K562 (cell line): Measurements from ENCODE around the gene RAI1. TPM values are rescaled to one million over a fixed set of nuclear protein-coding genes. Genes with fewer than 3 reads are reported as not detected.

Experiments used
- GABPB1 ChIP-seq: sonication (generic); formaldehyde crosslinking; IDR thresholded peaks from 2 replicates; pipeline ENCODE4 v1.8.0; 2022; ENCODE audit warnings: mild to moderate bottlenecking, missing genetic modification reagents
- GTF2A2 ChIP-seq: IDR thresholded peaks from 2 replicates; pipeline ENCODE4 v1.6.1; 2016; ENCODE audit warnings: mild to moderate bottlenecking, missing genetic modification characterization, missing compliant biosample characterization
- GTF2E2 ChIP-seq: fragments of 200-800 bp; sonication (Bioruptor generic); IDR thresholded peaks from 2 replicates; pipeline ENCODE4 v1.6.1; 2016; ENCODE audit warnings: missing genetic modification characterization, missing compliant biosample characterization
- HNRNPUL1 ChIP-seq: fragments of 200-400 bp; formaldehyde crosslinking; IDR thresholded peaks from 2 replicates; pipeline ENCODE4 v1.6.1; 2017; ENCODE audit warnings: low read length
- MTA1 ChIP-seq: fragments of 450-650 bp; IDR thresholded peaks from 2 replicates; pipeline ENCODE4 v1.6.1; 2017; ENCODE audit warnings: borderline replicate concordance
- RFX7 ChIP-seq: fragments of 250-450 bp; sonication (Bioruptor Pico); IDR thresholded peaks from 2 replicates; pipeline ENCODE4 v1.5.1; 2021; ENCODE audit warnings: mild to moderate bottlenecking
- SPI1 ChIP-seq: IDR thresholded peaks from 2 replicates; pipeline ENCODE4 v1.6.1; 2011; ENCODE audit warnings: low read depth, low read length, control low read depth, borderline replicate concordance
- ZNF12 ChIP-seq: sonication (generic); formaldehyde crosslinking; IDR thresholded peaks from 2 replicates; pipeline ENCODE4 v1.4.0; 2020; ENCODE audit warnings: mild to moderate bottlenecking, missing genetic modification reagents
- ZNF146 ChIP-seq: IDR thresholded peaks from one replicate; pipeline ENCODE4 v1.6.1; 2018; ENCODE audit warnings: missing compliant biosample characterization; ENCODE audit not compliant: unreplicated experiment
- ZNF780A ChIP-seq: fragments of 250-450 bp; sonication (Bioruptor Pico); IDR thresholded peaks from 2 replicates; pipeline ENCODE4 v1.5.0; 2021; ENCODE audit warnings: mild to moderate bottlenecking
- polyA plus RNA-seq, 8 experiments: library from polyadenylated mRNA; depleted of rRNA in 4 of 8; stranded (reverse) in 5 of 8; unstranded in 3 of 8; fragments of >200 nt; fragmentation: Nextera tagmentation in 2 of 8; fragmentation: Illumina TruSeq in 1 of 8; extraction: Ambion mirVana in 2 of 8; extraction: Trizol in 1 of 8; gene quantifications; 2 replicates each; pipeline versions ENCODE4 v1.2.1 to v1.2.3, GENCODE V29; 2011 to 2014; ENCODE audit warnings: inconsistent platforms in 1 of 8, missing spikeins in 1 of 8
- total RNA-seq, 7 experiments: library from RNA; depleted of rRNA in 6 of 7; stranded (reverse); fragments of >200 nt in 6 of 7; fragmentation: Illumina TruSeq in 2 of 7; extraction: Trizol in 2 of 7; gene quantifications; 2 replicates each; pipeline versions ENCODE4 v1.2.1 to v1.2.3, GENCODE V29; 2011 to 2021; ENCODE audit warnings: low replicate concordance in 1 of 7
- TF ChIP-seq, protein P1 (sequence below): sonication (generic); formaldehyde crosslinking; IDR thresholded peaks from 2 replicates; pipeline ENCODE4 v1.8.0; 2023; ENCODE audit warnings: mild to moderate bottlenecking, missing genetic modification reagents
- TF ChIP-seq, protein P2 (sequence below): fragments of 250-450 bp; sonication (Bioruptor Pico); IDR thresholded peaks from 2 replicates; pipeline ENCODE4 v1.5.0; 2022; ENCODE audit warnings: mild to moderate bottlenecking
- TF ChIP-seq, protein P3 (sequence below), 2 experiments: IDR thresholded peaks; 2 replicates each; pipeline ENCODE4 v1.6.1; 2011; ENCODE audit warnings: borderline replicate concordance in 1 of 2, control low read depth in 1 of 2, low read depth in 1 of 2, low read length in 1 of 2, mild to moderate bottlenecking in 1 of 2, mixed read lengths in 1 of 2, moderate library complexity in 1 of 2; ENCODE audit not compliant: insufficient read depth in 1 of 2, insufficient read length in 1 of 2, poor library complexity in 1 of 2, severe bottlenecking in 1 of 2; ENCODE audit errors: extremely low read depth in 1 of 2
- TF ChIP-seq, protein P4 (sequence below): fragments of 250-450 bp; sonication (Bioruptor Pico); IDR thresholded peaks from 2 replicates; pipeline ENCODE4 v1.8.0; 2022; ENCODE audit warnings: moderate library complexity, mild to moderate bottlenecking, inconsistent platforms
- TF ChIP-seq, protein P5 (sequence below), 2 experiments: fragments of 450-650 bp; IDR thresholded peaks; 2 replicates each; pipeline ENCODE4 v1.6.1; 2016
- TF ChIP-seq, protein P6 (sequence below): sonication (generic); formaldehyde crosslinking; IDR thresholded peaks from 2 replicates; pipeline ENCODE4 v1.9.0; 2022; ENCODE audit warnings: mild to moderate bottlenecking, missing genetic modification reagents
- TF ChIP-seq, protein P7 (sequence below), 3 experiments: fragments of 200-800 bp in 1 of 3; fragments of 250-450 bp in 1 of 3; fragments of 450-650 bp in 1 of 3; sonication (Bioruptor Pico) in 1 of 3; sonication (Bioruptor generic) in 1 of 3; formaldehyde crosslinking in 1 of 3; IDR thresholded peaks; 2 replicates each; pipeline versions ENCODE4 v1.6.1 to v1.8.0; 2016 to 2022; ENCODE audit warnings: mild to moderate bottlenecking in 2 of 3, missing genetic modification characterization in 2 of 3, missing compliant biosample characterization in 1 of 3, moderate library complexity in 1 of 3

RAI1 gene
- total and polyA plus RNA-seq, 9 of the 15 experiments (the other 6 are each of a cell fraction or from before 2014, with no cell fraction given): 0.68 to 19.9 (median 5.5) TPM

DNA sequence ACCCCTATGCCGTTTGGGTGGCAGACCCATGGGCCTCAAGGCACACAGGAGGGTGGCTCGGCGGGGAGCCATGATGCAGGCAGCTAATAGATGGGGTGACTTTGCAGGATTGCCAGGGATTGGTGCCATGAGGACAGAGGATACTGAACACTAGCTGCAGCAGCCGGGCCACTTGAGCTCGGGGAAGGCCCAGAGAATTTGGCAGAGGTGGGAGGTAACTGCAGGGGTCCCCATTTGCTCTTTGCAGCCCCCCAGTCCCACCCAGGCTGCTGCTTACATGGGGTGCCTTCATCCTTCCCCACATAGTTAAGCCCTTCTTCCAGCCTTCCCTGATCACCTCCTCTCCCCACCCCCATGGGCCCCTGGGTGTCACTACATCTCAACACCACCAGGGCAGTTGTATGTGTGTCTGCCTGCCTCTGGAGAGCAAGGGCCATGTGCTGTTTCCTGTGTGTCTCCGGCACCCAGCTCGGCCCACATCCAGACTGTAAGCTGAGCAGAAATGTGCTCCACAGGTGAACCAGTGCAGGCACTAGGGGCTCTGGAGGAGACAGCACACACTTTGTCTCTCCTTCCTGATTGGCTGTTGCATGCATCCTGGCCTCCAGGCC lies 103.5 kb downstream of the RAI1 start (continued):
- TF ChIP-seq, protein P1, sequence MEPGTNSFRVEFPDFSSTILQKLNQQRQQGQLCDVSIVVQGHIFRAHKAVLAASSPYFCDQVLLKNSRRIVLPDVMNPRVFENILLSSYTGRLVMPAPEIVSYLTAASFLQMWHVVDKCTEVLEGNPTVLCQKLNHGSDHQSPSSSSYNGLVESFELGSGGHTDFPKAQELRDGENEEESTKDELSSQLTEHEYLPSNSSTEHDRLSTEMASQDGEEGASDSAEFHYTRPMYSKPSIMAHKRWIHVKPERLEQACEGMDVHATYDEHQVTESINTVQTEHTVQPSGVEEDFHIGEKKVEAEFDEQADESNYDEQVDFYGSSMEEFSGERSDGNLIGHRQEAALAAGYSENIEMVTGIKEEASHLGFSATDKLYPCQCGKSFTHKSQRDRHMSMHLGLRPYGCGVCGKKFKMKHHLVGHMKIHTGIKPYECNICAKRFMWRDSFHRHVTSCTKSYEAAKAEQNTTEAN (CRISPR knock-in tag): no peak
- no peak for TF ChIP-seq ZNF780A
- no peak for TF ChIP-seq HNRNPUL1
- TF ChIP-seq, protein P2, sequence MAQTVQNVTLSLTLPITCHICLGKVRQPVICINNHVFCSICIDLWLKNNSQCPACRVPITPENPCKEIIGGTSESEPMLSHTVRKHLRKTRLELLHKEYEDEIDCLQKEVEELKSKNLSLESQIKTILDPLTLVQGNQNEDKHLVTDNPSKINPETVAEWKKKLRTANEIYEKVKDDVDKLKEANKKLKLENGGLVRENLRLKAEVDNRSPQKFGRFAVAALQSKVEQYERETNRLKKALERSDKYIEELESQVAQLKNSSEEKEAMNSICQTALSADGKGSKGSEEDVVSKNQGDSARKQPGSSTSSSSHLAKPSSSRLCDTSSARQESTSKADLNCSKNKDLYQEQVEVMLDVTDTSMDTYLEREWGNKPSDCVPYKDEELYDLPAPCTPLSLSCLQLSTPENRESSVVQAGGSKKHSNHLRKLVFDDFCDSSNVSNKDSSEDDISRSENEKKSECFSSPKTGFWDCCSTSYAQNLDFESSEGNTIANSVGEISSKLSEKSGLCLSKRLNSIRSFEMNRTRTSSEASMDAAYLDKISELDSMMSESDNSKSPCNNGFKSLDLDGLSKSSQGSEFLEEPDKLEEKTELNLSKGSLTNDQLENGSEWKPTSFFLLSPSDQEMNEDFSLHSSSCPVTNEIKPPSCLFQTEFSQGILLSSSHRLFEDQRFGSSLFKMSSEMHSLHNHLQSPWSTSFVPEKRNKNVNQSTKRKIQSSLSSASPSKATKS (CRISPR knock-in tag): no peak
- TF ChIP-seq, protein P3, sequence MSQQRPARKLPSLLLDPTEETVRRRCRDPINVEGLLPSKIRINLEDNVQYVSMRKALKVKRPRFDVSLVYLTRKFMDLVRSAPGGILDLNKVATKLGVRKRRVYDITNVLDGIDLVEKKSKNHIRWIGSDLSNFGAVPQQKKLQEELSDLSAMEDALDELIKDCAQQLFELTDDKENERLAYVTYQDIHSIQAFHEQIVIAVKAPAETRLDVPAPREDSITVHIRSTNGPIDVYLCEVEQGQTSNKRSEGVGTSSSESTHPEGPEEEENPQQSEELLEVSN (IDR thresholded peaks at IDR 0.05; ENCODE audit: borderline replicate concordance in 1 of 2, extremely low read depth in 1 of 2, insufficient read depth in 1 of 2, insufficient read length in 1 of 2, low read depth in 1 of 2, low read length in 1 of 2, poor library complexity in 1 of 2, severe bottlenecking in 1 of 2): peak in 1 of 2 experiments; percentile 37
- TF ChIP-seq, protein P4, sequence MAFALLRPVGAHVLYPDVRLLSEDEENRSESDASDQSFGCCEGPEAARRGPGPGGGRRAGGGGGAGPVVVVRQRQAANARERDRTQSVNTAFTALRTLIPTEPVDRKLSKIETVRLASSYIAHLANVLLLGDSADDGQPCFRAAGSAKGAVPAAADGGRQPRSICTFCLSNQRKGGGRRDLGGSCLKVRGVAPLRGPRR (CRISPR knock-in tag): no peak
- TF ChIP-seq, protein P5, sequence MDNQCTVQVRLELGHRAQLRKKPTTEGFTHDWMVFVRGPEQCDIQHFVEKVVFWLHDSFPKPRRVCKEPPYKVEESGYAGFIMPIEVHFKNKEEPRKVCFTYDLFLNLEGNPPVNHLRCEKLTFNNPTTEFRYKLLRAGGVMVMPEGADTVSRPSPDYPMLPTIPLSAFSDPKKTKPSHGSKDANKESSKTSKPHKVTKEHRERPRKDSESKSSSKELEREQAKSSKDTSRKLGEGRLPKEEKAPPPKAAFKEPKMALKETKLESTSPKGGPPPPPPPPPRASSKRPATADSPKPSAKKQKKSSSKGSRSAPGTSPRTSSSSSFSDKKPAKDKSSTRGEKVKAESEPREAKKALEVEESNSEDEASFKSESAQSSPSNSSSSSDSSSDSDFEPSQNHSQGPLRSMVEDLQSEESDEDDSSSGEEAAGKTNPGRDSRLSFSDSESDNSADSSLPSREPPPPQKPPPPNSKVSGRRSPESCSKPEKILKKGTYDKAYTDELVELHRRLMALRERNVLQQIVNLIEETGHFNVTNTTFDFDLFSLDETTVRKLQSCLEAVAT (IDR thresholded peaks at IDR 0.05): no peak
- TF ChIP-seq GTF2E2 (tag): no peak
- TF ChIP-seq SPI1: no peak
- no peak for TF ChIP-seq ZNF12
- TF ChIP-seq MTA1: no peak
- TF ChIP-seq, protein P6, sequence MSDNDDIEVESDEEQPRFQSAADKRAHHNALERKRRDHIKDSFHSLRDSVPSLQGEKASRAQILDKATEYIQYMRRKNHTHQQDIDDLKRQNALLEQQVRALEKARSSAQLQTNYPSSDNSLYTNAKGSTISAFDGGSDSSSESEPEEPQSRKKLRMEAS: peak; percentile 61; the same call in 1 of the 2 replicates
- TF ChIP-seq GABPB1: no peak
- TF ChIP-seq RFX7 (CRISPR knock-in tag): no peak
- no peak for TF ChIP-seq GTF2A2 (tag)
- TF ChIP-seq ZNF146 (CRISPR knock-in tag): no peak
- TF ChIP-seq, protein P7, sequence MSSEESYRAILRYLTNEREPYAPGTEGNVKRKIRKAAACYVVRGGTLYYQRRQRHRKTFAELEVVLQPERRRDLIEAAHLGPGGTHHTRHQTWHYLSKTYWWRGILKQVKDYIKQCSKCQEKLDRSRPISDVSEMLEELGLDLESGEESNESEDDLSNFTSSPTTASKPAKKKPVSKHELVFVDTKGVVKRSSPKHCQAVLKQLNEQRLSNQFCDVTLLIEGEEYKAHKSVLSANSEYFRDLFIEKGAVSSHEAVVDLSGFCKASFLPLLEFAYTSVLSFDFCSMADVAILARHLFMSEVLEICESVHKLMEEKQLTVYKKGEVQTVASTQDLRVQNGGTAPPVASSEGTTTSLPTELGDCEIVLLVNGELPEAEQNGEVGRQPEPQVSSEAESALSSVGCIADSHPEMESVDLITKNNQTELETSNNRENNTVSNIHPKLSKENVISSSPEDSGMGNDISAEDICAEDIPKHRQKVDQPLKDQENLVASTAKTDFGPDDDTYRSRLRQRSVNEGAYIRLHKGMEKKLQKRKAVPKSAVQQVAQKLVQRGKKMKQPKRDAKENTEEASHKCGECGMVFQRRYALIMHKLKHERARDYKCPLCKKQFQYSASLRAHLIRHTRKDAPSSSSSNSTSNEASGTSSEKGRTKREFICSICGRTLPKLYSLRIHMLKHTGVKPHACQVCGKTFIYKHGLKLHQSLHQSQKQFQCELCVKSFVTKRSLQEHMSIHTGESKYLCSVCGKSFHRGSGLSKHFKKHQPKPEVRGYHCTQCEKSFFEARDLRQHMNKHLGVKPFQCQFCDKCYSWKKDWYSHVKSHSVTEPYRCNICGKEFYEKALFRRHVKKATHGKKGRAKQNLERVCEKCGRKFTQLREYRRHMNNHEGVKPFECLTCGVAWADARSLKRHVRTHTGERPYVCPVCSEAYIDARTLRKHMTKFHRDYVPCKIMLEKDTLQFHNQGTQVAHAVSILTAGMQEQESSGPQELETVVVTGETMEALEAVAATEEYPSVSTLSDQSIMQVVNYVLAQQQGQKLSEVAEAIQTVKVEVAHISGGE (CRISPR knock-in tag; IDR thresholded peaks at IDR 0.05): no peak
- TF ChIP-seq, all 486 proteins: peak for 5
